T-cell (primary cell): ENCODE results near the gene ARHGEF17. TPM values are rescaled to one million over a fixed set of nuclear protein-coding genes. Genes with fewer than 3 reads are reported as not detected.

Experiments
- ATAC-seq, 4 experiments: fragments of 200-7000 bp in 3 of 4; fragments of 150-1000 bp in 1 of 4; cut with Tn5 transposase; replicated peaks in 1 of 4; 1 replicate in 3 of 4; 2 replicates in 1 of 4; pipeline ENCODE4 v1.10.0; 2021; ENCODE audit warnings: moderate library complexity in 3 of 4, mild to moderate bottlenecking in 2 of 4, moderate number of reproducible peaks in 1 of 4
- CTCF ChIA-PET, 2 donors: fragments of 300-600 bp; sonication (Branson Sonifier 250); formaldehyde crosslinking; loops; one replicate each; lab custom pipeline; 2022; ENCODE audit warnings: antibody characterized with exemption in 2 of 2; lab: Charles Lee
- POLR2A ChIA-PET, 2 donors: fragments of 300-600 bp; sonication (Branson Sonifier 250); formaldehyde crosslinking; loops; one replicate each; lab custom pipeline; 2022; ENCODE audit warnings: antibody characterized with exemption in 2 of 2; lab: Charles Lee
- DNase-seq, 35 experiments: peaks; one replicate each; pipeline versions ENCODE4 v3.0.0 to v3.0.0-alpha.2; 2013 to 2023
- H3K27ac ChIP-seq: one replicate; pipeline ENCODE4 v1.5.1; 2013; ENCODE audit warnings: low read length
- H3K27me3 ChIP-seq, 2 experiments: replicated peaks in 1 of 2; 1 replicate in 1 of 2; 2 replicates in 1 of 2; pipeline versions ENCODE4 v1.6.1 to v1.7.0; 2013; ENCODE audit warnings: low read length in 1 of 2, mixed read lengths in 1 of 2; ENCODE audit not compliant: control insufficient read depth in 2 of 2, insufficient read depth in 2 of 2; ENCODE audit errors: extremely low read depth in 1 of 2
- H3K36me3 ChIP-seq, 2 donors: 1 replicate in 1 of 2; 2 replicates in 1 of 2; pipeline versions ENCODE4 v1.6.1 to v1.7.0; 2013; ENCODE audit warnings: low read length in 1 of 2; ENCODE audit not compliant: control insufficient read depth in 2 of 2, insufficient read depth in 1 of 2; ENCODE audit errors: extremely low read depth in 1 of 2
- H3K4me1 ChIP-seq, 2 experiments: 1 replicate in 1 of 2; 2 replicates in 1 of 2; pipeline versions ENCODE4 v1.6.1 to v1.7.0; 2013; ENCODE audit warnings: low read length in 2 of 2, mixed read lengths in 1 of 2; ENCODE audit not compliant: insufficient read depth in 2 of 2, control insufficient read depth in 1 of 2; ENCODE audit errors: extremely low read depth in 1 of 2
- H3K4me3 ChIP-seq, 2 donors: 1 replicate in 1 of 2; 2 replicates in 1 of 2; pipeline versions ENCODE4 v1.5.1 to v1.7.0; 2013; ENCODE audit warnings: mild to moderate bottlenecking in 2 of 2, low read length in 1 of 2, moderate library complexity in 1 of 2; ENCODE audit not compliant: control insufficient read depth in 1 of 2; ENCODE audit errors: extremely low read depth in 1 of 2
- H3K9me3 ChIP-seq: 2 replicates; pipeline ENCODE4 v1.7.0; 2013
- H3K27ac Mint-ChIP-seq, 2 donors: one replicate each; pipeline ENCODE4 v1.8.0; 2020 to 2021; ENCODE audit warnings: mild to moderate bottlenecking in 2 of 2, mixed read lengths in 2 of 2
- H3K27me3 Mint-ChIP-seq, 2 donors: one replicate each; pipeline ENCODE4 v1.8.0; 2021 to 2022; ENCODE audit warnings: mixed read lengths in 2 of 2
- H3K36me3 Mint-ChIP-seq: one replicate; pipeline ENCODE4 v1.8.0; 2021; ENCODE audit warnings: mixed read lengths
- H3K4me1 Mint-ChIP-seq, 3 donors: one replicate each; pipeline ENCODE4 v1.8.0; 2020 to 2022; ENCODE audit warnings: mixed read lengths in 3 of 3, mild to moderate bottlenecking in 1 of 3
- H3K4me3 Mint-ChIP-seq, 3 donors: one replicate each; pipeline ENCODE4 v1.8.0; 2020 to 2022; ENCODE audit warnings: mild to moderate bottlenecking in 3 of 3, mixed read lengths in 3 of 3, moderate library complexity in 3 of 3
- H3K9me3 Mint-ChIP-seq, 3 donors: one replicate each; pipeline ENCODE4 v1.8.0; 2020 to 2022; ENCODE audit warnings: mixed read lengths in 3 of 3
- whole genome bisulfite sequencing: methylation state at CpG from one replicate; pipeline ENCODE4 v1.1.5; 2013; ENCODE audit warnings: missing lambda C conversion rate; ENCODE audit not compliant: insufficient coverage; 5-methylcytosine and 5-hydroxymethylcytosine counted together
- total RNA-seq, 35 experiments: library from RNA in 6 of 35; stranded (reverse) in 6 of 35; fragments of 120-200 nt in 1 of 35; gene quantifications; one replicate each; pipeline versions ENCODE4 v1.2.1 to v1.2.4 and lab custom pipeline; 2013 to 2026

ARHGEF17 gene
- total RNA-seq, 5 donors from 2014 or later (not counting 1 experiment from before 2014, with no cell fraction given), result 0.23 to 1.0 (median 0.49) TPM

DNA sequence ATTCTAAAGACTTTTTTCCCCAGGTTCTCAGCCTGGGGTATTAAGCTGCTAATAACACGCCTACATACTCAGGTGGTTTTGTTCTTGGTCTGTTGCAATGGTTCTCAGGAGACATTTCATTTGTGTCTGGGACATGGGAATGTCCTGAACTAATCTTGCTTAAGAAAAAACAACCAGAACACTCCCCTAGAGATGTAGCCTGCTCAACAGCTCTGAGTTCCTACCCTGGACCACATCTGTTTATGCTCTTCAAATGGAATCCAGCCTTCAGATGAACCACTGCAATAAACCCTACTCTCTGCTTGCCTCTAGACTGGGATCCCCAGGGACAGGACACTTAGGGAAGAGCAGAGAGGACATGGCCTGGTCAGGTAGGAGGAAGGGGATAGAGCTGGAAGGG lies 98.1 kb downstream of the ARHGEF17 start:
- Mint-ChIP-seq H3K4me3 (no peak overlapping the region), H3K27ac (no peak overlapping the region), H3K9me3 (no peaks in the 10 kb centered on the region), H3K4me1 (no peaks in the 10 kb centered on the region), H3K36me3 (peaks cover 24% of the 10 kb centered on the region), H3K27me3 (no peaks in the 10 kb centered on the region)
- ChIA-PET CTCF (interaction anchor here (0.6 to 0.7 kb wide), 4 partner anchors 27 to 279 kb away, joined by 3 to 9 read pairs (median 3); no protein-coding TSS in a partner anchor), POLR2A (interaction anchor here in 1 of 2 donors (0.6 kb wide), 1 partner anchor 286 kb away, joined by 4 read pairs; no protein-coding TSS in a partner anchor)
- DNase-seq, result no peak
- no CpG with 5 or more reads among the region's 1 CpG for WGBS
- Histone ChIP-seq H3K27me3 (no peaks in the 10 kb centered on the region), H3K4me1 (no peaks in the 10 kb centered on the region), H3K9me3 (no peaks in the 10 kb centered on the region), H3K36me3 (peaks cover 15 to 44% of the 10 kb centered on the region in 2 donors), H3K27ac (no peak overlapping the region), H3K4me3 (no peak overlapping the region)
- ATAC-seq, result no peak

DNA sequence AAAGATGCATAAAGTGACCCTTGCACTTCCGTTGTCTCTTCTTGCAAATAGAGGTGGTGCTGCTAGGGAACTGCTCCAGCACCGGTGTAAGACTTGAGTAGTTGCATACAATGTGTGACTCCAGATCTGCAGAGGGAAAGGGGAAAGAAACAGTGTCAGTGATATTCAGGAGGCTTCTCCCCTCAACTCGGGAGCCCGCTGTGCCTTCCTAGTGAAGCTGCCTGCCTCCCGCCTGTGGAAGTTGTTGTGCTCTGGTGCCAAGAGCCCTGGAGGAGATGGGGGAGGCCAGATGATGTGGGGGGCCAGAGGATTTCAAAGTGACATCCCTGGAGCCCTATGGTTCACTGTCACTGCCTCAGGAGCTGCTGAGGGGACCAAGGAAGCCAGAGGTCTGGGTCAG lies 98.5 kb downstream of the ARHGEF17 start:
- WGBS, result 100% methylated on average over 5 of the region's 5 CpGs
- POLR2A ChIA-PET, result interaction anchor here in 1 of 2 donors (0.6 kb wide), 1 partner anchor 286 kb away, joined by 4 read pairs; no protein-coding TSS in a partner anchor
- no peak for ATAC-seq

DNA sequence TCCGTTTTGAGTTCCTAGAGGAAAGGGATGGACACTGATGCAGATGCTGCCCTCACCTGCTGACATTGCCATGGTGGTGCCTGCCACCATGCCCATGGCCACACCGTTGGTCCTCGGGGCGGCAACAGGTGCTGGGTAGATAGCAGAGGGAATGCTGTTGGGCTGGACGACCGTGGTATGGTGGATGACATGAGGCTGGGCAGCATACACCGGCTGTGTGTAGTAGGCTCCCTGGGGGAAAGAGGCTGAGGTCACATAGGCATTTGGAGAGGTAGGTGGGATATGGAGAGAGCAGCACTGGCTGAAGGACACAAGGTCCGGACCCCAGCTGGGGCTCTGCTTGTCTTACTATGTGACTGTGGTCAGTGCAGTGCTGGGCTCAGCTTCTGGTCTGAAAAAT lies 101.4 kb downstream of the ARHGEF17 start:
- WGBS, result 95% methylated on average over 8 of the region's 8 CpGs
- Mint-ChIP-seq H3K36me3 (peaks cover 30% of the 10 kb centered on the region), H3K9me3 (no peaks in the 10 kb centered on the region), H3K4me1 (peaks cover 0 to 2% (median 0%) of the 10 kb centered on the region in 3 donors), H3K27me3 (no peaks in the 10 kb centered on the region), H3K27ac (no peak overlapping the region), H3K4me3 (no peak overlapping the region)
- no peak for ATAC-seq
- H3K36me3 ChIP-seq, result peaks cover 15 to 43% of the 10 kb centered on the region in 2 donors
- no peaks in the 10 kb centered on the region for H3K4me1 ChIP-seq
- H3K4me3 ChIP-seq, result no peak overlapping the region
- ChIA-PET POLR2A (no interaction called here), CTCF (no interaction called here)
- H3K9me3 ChIP-seq, result no peaks in the 10 kb centered on the region
- no peak overlapping the region for H3K27ac ChIP-seq
- no peaks in the 10 kb centered on the region for H3K27me3 ChIP-seq
- DNase-seq, result no peak

More for the DNA sequence above, 98.5 kb downstream of the ARHGEF17 start:
- H3K27ac ChIP-seq, result no peak overlapping the region
- Mint-ChIP-seq H3K27me3 (no peaks in the 10 kb centered on the region), H3K27ac (no peak overlapping the region), H3K4me3 (no peak overlapping the region), H3K9me3 (no peaks in the 10 kb centered on the region), H3K4me1 (no peaks in the 10 kb centered on the region), H3K36me3 (peaks cover 24% of the 10 kb centered on the region)
- no peaks in the 10 kb centered on the region for H3K27me3 ChIP-seq
- H3K4me3 ChIP-seq, result no peak overlapping the region
- H3K9me3 ChIP-seq, result no peaks in the 10 kb centered on the region
- DNase-seq, result no peak
- peaks cover 15 to 44% of the 10 kb centered on the region in 2 donors for H3K36me3 ChIP-seq
- CTCF ChIA-PET, result interaction anchor here (0.6 to 1.4 kb wide), 4 partner anchors 27 to 279 kb away, joined by 3 to 9 read pairs (median 4); no protein-coding TSS in a partner anchor
- H3K4me1 ChIP-seq, result no peaks in the 10 kb centered on the region

DNA sequence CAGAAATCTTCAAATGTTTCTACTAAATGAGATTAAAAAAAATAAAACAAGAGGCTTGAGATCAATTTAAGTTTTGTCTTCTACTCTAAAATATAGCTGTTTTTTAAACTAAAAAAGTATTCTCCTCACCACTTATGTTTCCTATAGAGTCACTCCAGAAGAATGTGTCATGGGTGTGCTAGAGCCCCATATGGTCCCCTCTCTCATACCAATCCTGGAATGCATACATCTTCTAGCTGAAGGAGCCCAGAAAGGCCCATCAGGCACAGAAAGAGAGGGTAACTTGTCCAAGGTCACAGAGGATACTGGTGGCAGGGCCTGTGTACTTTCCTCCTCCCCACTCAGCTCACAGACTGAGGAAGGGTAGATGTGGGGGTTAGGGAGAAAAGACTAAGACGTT lies 102.6 kb downstream of the ARHGEF17 start:
- Mint-ChIP-seq H3K4me3 (no peak overlapping the region), H3K27me3 (no peaks in the 10 kb centered on the region), H3K9me3 (no peaks in the 10 kb centered on the region), H3K36me3 (peaks cover 30% of the 10 kb centered on the region), H3K27ac (no peak overlapping the region), H3K4me1 (peaks cover 4 to 6% (median 5%) of the 10 kb centered on the region in 3 donors)
- ChIA-PET CTCF (interaction anchor here in 1 of 2 donors (1.1 kb wide), 1 partner anchor 10 kb away, joined by 3 read pairs; no protein-coding TSS in a partner anchor), POLR2A (no interaction called here)
- Histone ChIP-seq H3K9me3 (no peaks in the 10 kb centered on the region), H3K36me3 (peaks cover 13 to 33% of the 10 kb centered on the region in 2 donors), H3K4me1 (peaks cover 0 to 4% of the 10 kb centered on the region in 2 experiments), H3K27me3 (no peaks in the 10 kb centered on the region), H3K4me3 (no peak overlapping the region), H3K27ac (no peak overlapping the region)
- WGBS, result no CpG with 5 or more reads among the region's 1 CpG
- DNase-seq, result no peak
- no peak for ATAC-seq

DNA sequence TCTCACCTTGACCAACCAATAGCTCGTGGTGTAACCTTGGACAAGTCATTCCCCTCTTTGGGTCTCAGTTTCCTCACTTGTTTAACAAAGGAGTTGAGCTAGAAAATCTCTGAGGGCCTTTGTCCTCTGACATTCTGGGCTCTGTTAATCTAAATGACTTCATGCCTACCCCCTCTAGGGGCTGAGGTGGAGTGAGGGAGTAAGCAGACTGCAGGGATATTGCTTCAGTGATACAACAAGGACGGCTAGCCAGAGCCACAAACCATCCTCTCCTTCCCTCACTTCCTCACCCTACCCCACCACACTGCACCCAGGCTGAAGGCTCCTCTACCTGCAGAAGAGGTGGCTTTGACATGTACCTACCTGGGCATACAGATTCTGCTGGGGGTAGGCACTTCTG lies 103.0 kb downstream of the ARHGEF17 start:
- no peak for DNase-seq
- no peak for ATAC-seq
- Histone ChIP-seq H3K36me3 (peaks cover 13 to 33% of the 10 kb centered on the region in 2 donors), H3K4me1 (peaks cover 0 to 4% of the 10 kb centered on the region in 2 experiments), H3K4me3 (no peak overlapping the region), H3K27ac (no peak overlapping the region), H3K9me3 (no peaks in the 10 kb centered on the region), H3K27me3 (no peaks in the 10 kb centered on the region)
- no peak overlapping the region for H3K4me3 Mint-ChIP-seq
- H3K27me3 Mint-ChIP-seq, result no peaks in the 10 kb centered on the region
- H3K36me3 Mint-ChIP-seq, result peaks cover 30% of the 10 kb centered on the region
- H3K9me3 Mint-ChIP-seq, result no peaks in the 10 kb centered on the region
- no CpG with 5 or more reads among the region's 2 CpGs for WGBS
- H3K4me1 Mint-ChIP-seq, result peaks cover 4 to 6% (median 5%) of the 10 kb centered on the region in 3 donors
- CTCF ChIA-PET, result interaction anchor here in 1 of 2 donors (1.1 kb wide), 1 partner anchor 11 kb away, joined by 3 read pairs; no protein-coding TSS in a partner anchor
- H3K27ac Mint-ChIP-seq, result no peak overlapping the region
- POLR2A ChIA-PET, result no interaction called here

DNA sequence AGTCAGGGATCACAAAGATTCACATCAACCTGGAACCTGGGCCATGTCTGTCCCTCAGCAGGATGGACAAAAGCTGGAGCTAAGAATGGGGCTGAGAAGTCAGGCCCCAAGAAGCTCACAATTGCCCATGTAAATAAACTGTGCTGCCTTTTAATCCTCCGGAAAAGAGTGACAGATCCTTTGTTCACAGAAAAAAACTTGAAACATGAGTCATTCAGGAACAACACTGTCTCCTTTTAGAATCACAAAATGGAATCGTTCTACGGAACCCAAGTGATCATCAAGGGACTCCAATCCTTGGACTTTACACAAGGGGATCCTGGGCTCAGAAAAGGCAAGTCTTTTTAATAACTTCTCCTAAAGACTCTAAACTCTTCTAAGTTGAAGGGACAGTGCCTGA lies 104.2 kb downstream of the ARHGEF17 start:
- Mint-ChIP-seq H3K4me3 (no peak overlapping the region), H3K27me3 (no peaks in the 10 kb centered on the region), H3K27ac (no peak overlapping the region), H3K36me3 (peaks cover 22% of the 10 kb centered on the region), H3K4me1 (peaks cover 5 to 9% (median 9%) of the 10 kb centered on the region in 3 donors), H3K9me3 (no peaks in the 10 kb centered on the region)
- Histone ChIP-seq H3K4me3 (no peak overlapping the region), H3K4me1 (peaks cover 0 to 4% of the 10 kb centered on the region in 2 experiments), H3K27me3 (no peaks in the 10 kb centered on the region), H3K36me3 (peaks cover 5 to 24% of the 10 kb centered on the region in 2 donors), H3K9me3 (no peaks in the 10 kb centered on the region), H3K27ac (no peak overlapping the region)
- no peak for DNase-seq
- ChIA-PET POLR2A (no interaction called here), CTCF (no interaction called here)
- no peak for ATAC-seq
- WGBS, result 96% methylated on average over 3 of the region's 3 CpGs
